Measurements from ENCODE around the gene TMCO4.

Gene TMCO4

GRCh38 chr1:19720973-19721372 lies 78.7 kb downstream of the TMCO4 start:
- no peak for DNase-seq (ENCODE audit: insufficient read length, low spot score)
- no peak for TF ChIP-seq CTCF (IDR thresholded peaks at IDR 0.05; ENCODE audit: insufficient read depth, missing control alignments)
- no peak for FAIRE-seq

GRCh38 chr1:19720174-19720573 lies 79.5 kb downstream of the TMCO4 start:
- TF ChIP-seq CTCF (IDR thresholded peaks at IDR 0.05; ENCODE audit: insufficient read depth, missing control alignments) = no peak
- FAIRE-seq (no peak), DNase-seq (ENCODE audit: insufficient read length, low spot score) (no peak)

- no peak for DNase-seq (ENCODE audit: insufficient read length, low spot score)
- TF ChIP-seq CTCF (IDR thresholded peaks at IDR 0.05; ENCODE audit: insufficient read depth, missing control alignments) = no peak
- FAIRE-seq = no peak
Observed at GRCh38 chr1:19717467-19717866, 82.2 kb downstream of the TMCO4 start.

- FAIRE-seq = no peak
Observed at GRCh38 chr1:19715334-19716203, 84.1 kb downstream of the TMCO4 start.

GRCh38 chr1:19712928-19713327 lies 86.8 kb downstream of the TMCO4 start:
- TF ChIP-seq CTCF (IDR thresholded peaks at IDR 0.05; ENCODE audit: insufficient read depth, missing control alignments) = no peak
- FAIRE-seq (no peak), DNase-seq (ENCODE audit: insufficient read length, low spot score) (no peak)

More at GRCh38 chr1:19715334-19716203, 84.1 kb downstream of the TMCO4 start:
- TF ChIP-seq CTCF (IDR thresholded peaks at IDR 0.05; ENCODE audit: insufficient read depth, missing control alignments) = peak; percentile 94
- DNase-seq (ENCODE audit: insufficient read length, low spot score) = peak; percentile 46

GRCh38 chr1:19710825-19711611 lies 88.7 kb downstream of the TMCO4 start:
- no peak for TF ChIP-seq CTCF (IDR thresholded peaks at IDR 0.05; ENCODE audit: insufficient read depth, missing control alignments)
- FAIRE-seq (no peak), DNase-seq (ENCODE audit: insufficient read length, low spot score) (no peak)

Measured in D721Med (cell line).